Measurements from ENCODE around the gene REV1.

- TF ChIP-seq POLR2AphosphoS5 (IDR thresholded peaks at IDR 0.05; ENCODE audit: low read depth) (no peak), GABPA (IDR thresholded peaks at IDR 0.05; ENCODE audit: low read depth) (no peak), CTCF (IDR thresholded peaks at IDR 0.05; ENCODE audit: insufficient read depth, low read length) (no peak)
- TF ChIP-seq, protein P1, sequence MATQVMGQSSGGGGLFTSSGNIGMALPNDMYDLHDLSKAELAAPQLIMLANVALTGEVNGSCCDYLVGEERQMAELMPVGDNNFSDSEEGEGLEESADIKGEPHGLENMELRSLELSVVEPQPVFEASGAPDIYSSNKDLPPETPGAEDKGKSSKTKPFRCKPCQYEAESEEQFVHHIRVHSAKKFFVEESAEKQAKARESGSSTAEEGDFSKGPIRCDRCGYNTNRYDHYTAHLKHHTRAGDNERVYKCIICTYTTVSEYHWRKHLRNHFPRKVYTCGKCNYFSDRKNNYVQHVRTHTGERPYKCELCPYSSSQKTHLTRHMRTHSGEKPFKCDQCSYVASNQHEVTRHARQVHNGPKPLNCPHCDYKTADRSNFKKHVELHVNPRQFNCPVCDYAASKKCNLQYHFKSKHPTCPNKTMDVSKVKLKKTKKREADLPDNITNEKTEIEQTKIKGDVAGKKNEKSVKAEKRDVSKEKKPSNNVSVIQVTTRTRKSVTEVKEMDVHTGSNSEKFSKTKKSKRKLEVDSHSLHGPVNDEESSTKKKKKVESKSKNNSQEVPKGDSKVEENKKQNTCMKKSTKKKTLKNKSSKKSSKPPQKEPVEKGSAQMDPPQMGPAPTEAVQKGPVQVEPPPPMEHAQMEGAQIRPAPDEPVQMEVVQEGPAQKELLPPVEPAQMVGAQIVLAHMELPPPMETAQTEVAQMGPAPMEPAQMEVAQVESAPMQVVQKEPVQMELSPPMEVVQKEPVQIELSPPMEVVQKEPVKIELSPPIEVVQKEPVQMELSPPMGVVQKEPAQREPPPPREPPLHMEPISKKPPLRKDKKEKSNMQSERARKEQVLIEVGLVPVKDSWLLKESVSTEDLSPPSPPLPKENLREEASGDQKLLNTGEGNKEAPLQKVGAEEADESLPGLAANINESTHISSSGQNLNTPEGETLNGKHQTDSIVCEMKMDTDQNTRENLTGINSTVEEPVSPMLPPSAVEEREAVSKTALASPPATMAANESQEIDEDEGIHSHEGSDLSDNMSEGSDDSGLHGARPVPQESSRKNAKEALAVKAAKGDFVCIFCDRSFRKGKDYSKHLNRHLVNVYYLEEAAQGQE (IDR thresholded peaks at IDR 0.05; ENCODE audit: insufficient replicate concordance, low read depth): no peak
Observed at GRCh38 chr2:99374747-99375146, 115.1 kb downstream of the REV1 start.

All from HL-60 (cell line).